ENCODE measurements around the gene CDCA5. TPM values are rescaled to one million over a fixed set of nuclear protein-coding genes. Genes with fewer than 3 reads are reported as not detected.
A peak's percentile ranks its signal among the peaks of the same experiment; 100 is the strongest.

Gene CDCA5
- total and polyA plus RNA-seq, 2 of the 4 experiments (the other 2 are of a cell fraction) = 9.1 to 14.0 TPM

DNA sequence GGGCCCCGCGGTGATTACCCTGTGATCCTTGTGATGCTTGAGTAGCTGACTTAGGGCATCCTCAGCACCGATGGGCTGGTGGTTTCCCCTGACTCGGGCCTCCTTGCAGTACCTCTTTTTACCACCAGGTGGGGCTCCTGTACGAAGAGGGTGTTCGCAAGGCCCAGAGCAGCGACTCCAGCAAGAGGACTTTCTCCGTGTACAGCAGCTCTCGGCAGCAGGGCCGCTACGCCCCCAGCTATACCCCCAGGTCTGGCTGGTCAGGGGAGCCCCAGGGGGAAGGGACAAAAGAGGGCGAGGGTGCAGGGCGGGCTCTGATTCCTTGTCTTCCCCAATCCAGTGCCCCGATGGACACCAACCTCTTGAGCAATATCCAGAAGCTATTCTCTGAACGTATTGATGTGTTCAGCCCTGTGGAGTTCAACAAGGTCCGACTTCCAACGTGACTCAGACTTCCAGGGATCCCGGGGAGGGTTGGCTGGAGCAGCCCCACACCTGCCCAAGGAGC lies 26.6 kb upstream of the CDCA5 start:
- 20% methylated on average over 9 of the region's 18 CpGs; no CpG with 5 or more reads in 1 of the 2 experiments for WGBS, 2 experiments (ENCODE audit: extremely low coverage in 2 of 2, insufficient read length in 1 of 2)
- BruUV-seq (replicated peaks) = no TSS peak
- Histone ChIP-seq H3K4me1 (ENCODE audit: control insufficient read depth, insufficient read depth, low read length) (peaks cover 13% of the 10 kb centered on the region; the same call in 1 of the 2 replicates), H3K4me2 (ENCODE audit: low read depth, low read length) (peak overlapping the region; percentile 56; the same call in 1 of the 2 replicates), H3K4ac (ENCODE audit: low read depth, low read length) (no peak overlapping the region), H3K56ac (ENCODE audit: extremely low read depth, insufficient read depth, low read length) (no peak overlapping the region), H2AK9ac (replicated peaks; ENCODE audit: low read depth, low read length, poor library complexity) (peak overlapping the region; percentile 82), H2AK5ac (ENCODE audit: low read depth, low read length) (no peak overlapping the region), H3K27ac (ENCODE audit: insufficient read depth, low read length) (no peak overlapping the region), H2AFZ (replicated peaks; ENCODE audit: low read length, poor library complexity) (peak overlapping the region; percentile 85), H3K9me3 (ENCODE audit: control insufficient read depth, insufficient read depth, low read length) (no peaks in the 10 kb centered on the region), H3K23ac (ENCODE audit: low read depth, low read length) (no peak overlapping the region; the same call in 1 of the 2 replicates), H4K20me1 (ENCODE audit: insufficient read depth, low read length) (peaks cover 11% of the 10 kb centered on the region; the same call in 1 of the 2 replicates), H2BK120ac (ENCODE audit: low read depth, low read length) (no peak overlapping the region), H3K79me1 (ENCODE audit: low read depth in 1 of 2, low read length in 2 of 2) (peaks cover 0 to 24% of the 10 kb centered on the region in 2 experiments; a peak in 3 of 4 replicates), H4K91ac (ENCODE audit: insufficient read depth, low read depth, low read length) (no peak overlapping the region), H3K4me3 (ENCODE audit: insufficient read depth, low read depth, low read length) (no peak overlapping the region), H4K5ac (ENCODE audit: low read depth, low read length) (no peak overlapping the region), H2BK15ac (ENCODE audit: low read depth, low read length) (no peak overlapping the region), H3K14ac (replicated peaks; ENCODE audit: low read depth, low read length) (no peak overlapping the region), H3K36me3 (ENCODE audit: control insufficient read depth, insufficient read depth, low read length) (peaks cover 11% of the 10 kb centered on the region), H3K18ac (ENCODE audit: low read depth, low read length) (no peak overlapping the region), H2BK5ac (ENCODE audit: low read depth, low read length, poor library complexity, severe bottlenecking) (no peak overlapping the region), H4K8ac (ENCODE audit: low read depth in 2 of 2, low read length in 2 of 2) (no peak overlapping the region), H3K27me3 (ENCODE audit: control insufficient read depth, insufficient read depth, low read length) (no peaks in the 10 kb centered on the region), H3K9me1 (ENCODE audit: insufficient read depth, low read length) (0 out of 2 replicates have a peak, but pooled peaks cover 1% of the 10 kb centered on the region), H3K9ac (ENCODE audit: low read depth, low read length) (no peak overlapping the region), H2BK20ac (ENCODE audit: low read depth, low read length) (no peak overlapping the region)
- intact Hi-C loops (cut with micrococcal nuclease) (loop anchor here (2.0 to 5.0 kb wide), 2 partner anchors 142 to 264 kb away; no protein-coding TSS in a partner anchor), dilution Hi-C loops (cut with HindIII; ENCODE audit: low sequenced_read_pairs, unreplicated experiment) (no loop called here), in situ Hi-C loops (cut with MboI; ENCODE audit: low sequenced_read_pairs) (no loop called here)
- ATAC-seq (ENCODE audit: low read depth) = peak; percentile 73
- ChIA-PET CTCF (interaction anchor here (0.7 to 3.5 kb wide), 4 partner anchors 8 to 98 kb away, joined by 3 to 15 read pairs (median 4); partner anchors contain the start of gene SNX15), POLR2A (ENCODE audit: unreplicated experiment) (no interaction called here)
- peak; percentile 74 for DNase-seq
- TF ChIP-seq, protein P1, sequence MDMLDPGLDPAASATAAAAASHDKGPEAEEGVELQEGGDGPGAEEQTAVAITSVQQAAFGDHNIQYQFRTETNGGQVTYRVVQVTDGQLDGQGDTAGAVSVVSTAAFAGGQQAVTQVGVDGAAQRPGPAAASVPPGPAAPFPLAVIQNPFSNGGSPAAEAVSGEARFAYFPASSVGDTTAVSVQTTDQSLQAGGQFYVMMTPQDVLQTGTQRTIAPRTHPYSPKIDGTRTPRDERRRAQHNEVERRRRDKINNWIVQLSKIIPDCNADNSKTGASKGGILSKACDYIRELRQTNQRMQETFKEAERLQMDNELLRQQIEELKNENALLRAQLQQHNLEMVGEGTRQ (IDR thresholded peaks at IDR 0.05; ENCODE audit: low read depth, low read length) = no peak
- TF ChIP-seq RAD21 (IDR thresholded peaks at IDR 0.05; ENCODE audit: low read length) (peak; percentile 62), RCOR1 (IDR thresholded peaks at IDR 0.05; ENCODE audit: insufficient replicate concordance, low read length) (no peak), FOS (IDR thresholded peaks at IDR 0.05; ENCODE audit: low read depth, low read length) (no peak), NFE2L2 (IDR thresholded peaks at IDR 0.05; ENCODE audit: low read depth, low read length) (no peak), MAFK (IDR thresholded peaks at IDR 0.05; ENCODE audit: low read depth, low read length) (no peak), CEBPB (IDR thresholded peaks at IDR 0.05; ENCODE audit: low read depth, low read length) (peak; percentile 68; the same call in 1 of the 2 replicates), CHD1 (IDR thresholded peaks at IDR 0.05; ENCODE audit: low read depth, low read length) (no peak), SMC3 (IDR thresholded peaks at IDR 0.05; ENCODE audit: low read depth, low read length) (peak; percentile 69), BHLHE40 (IDR thresholded peaks at IDR 0.05; ENCODE audit: low read depth, low read length) (no peak), MXI1 (IDR thresholded peaks at IDR 0.05; ENCODE audit: borderline replicate concordance, low read depth, low read length) (no peak), RFX5 (IDR thresholded peaks at IDR 0.05; ENCODE audit: low read depth, low read length) (no peak), MAZ (IDR thresholded peaks at IDR 0.05; ENCODE audit: borderline replicate concordance, low read depth, low read length) (no peak), POLR2A (IDR thresholded peaks at IDR 0.05; ENCODE audit: low read depth, low read length) (no peak)
- TF ChIP-seq, protein P2, sequence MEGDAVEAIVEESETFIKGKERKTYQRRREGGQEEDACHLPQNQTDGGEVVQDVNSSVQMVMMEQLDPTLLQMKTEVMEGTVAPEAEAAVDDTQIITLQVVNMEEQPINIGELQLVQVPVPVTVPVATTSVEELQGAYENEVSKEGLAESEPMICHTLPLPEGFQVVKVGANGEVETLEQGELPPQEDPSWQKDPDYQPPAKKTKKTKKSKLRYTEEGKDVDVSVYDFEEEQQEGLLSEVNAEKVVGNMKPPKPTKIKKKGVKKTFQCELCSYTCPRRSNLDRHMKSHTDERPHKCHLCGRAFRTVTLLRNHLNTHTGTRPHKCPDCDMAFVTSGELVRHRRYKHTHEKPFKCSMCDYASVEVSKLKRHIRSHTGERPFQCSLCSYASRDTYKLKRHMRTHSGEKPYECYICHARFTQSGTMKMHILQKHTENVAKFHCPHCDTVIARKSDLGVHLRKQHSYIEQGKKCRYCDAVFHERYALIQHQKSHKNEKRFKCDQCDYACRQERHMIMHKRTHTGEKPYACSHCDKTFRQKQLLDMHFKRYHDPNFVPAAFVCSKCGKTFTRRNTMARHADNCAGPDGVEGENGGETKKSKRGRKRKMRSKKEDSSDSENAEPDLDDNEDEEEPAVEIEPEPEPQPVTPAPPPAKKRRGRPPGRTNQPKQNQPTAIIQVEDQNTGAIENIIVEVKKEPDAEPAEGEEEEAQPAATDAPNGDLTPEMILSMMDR (conservative IDR thresholded peaks at IDR 0.05; ENCODE audit: low read depth, low read length) = peak; percentile 91
- TF ChIP-seq, protein P3, sequence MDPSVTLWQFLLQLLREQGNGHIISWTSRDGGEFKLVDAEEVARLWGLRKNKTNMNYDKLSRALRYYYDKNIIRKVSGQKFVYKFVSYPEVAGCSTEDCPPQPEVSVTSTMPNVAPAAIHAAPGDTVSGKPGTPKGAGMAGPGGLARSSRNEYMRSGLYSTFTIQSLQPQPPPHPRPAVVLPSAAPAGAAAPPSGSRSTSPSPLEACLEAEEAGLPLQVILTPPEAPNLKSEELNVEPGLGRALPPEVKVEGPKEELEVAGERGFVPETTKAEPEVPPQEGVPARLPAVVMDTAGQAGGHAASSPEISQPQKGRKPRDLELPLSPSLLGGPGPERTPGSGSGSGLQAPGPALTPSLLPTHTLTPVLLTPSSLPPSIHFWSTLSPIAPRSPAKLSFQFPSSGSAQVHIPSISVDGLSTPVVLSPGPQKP (IDR thresholded peaks at IDR 0.05; ENCODE audit: borderline replicate concordance, low read depth, low read length) = no peak
